Smooth muscle cell (in vitro differentiated cells): ENCODE measurements around the gene NHSL2. TPM values are rescaled to one million over a fixed set of nuclear protein-coding genes. Genes with fewer than 3 reads are reported as not detected.

Experiments
- DNase-seq: peaks from one replicate; lab custom pipeline; 2025; ENCODE audit not compliant: unreplicated experiment; lab: John Stamatoyannopoulos, UW
- H2AFZ ChIP-seq: fragments of 200-600 bp; sonication (generic); 2 replicates; pipeline ENCODE4 v1.6.0; 2016; ENCODE audit warnings: antibody characterized with exemption, low read depth, mild to moderate bottlenecking
- H3F3A ChIP-seq: fragments of 200-600 bp; sonication (generic); 2 replicates; pipeline ENCODE4 v1.6.0; 2017; ENCODE audit warnings: antibody characterized with exemption, low read depth
- H3K27ac ChIP-seq: fragments of 200-600 bp; sonication (generic); 2 replicates; pipeline ENCODE4 v1.5.1; 2016; ENCODE audit warnings: low read depth, mild to moderate bottlenecking
- H3K27me3 ChIP-seq: fragments of 200-600 bp; sonication (generic); 2 replicates; pipeline ENCODE4 v1.6.1; 2016; ENCODE audit warnings: low read depth, mild to moderate bottlenecking
- H3K36me3 ChIP-seq: fragments of 200-600 bp; sonication (generic); 2 replicates; pipeline ENCODE4 v1.5.1; 2016; ENCODE audit warnings: low read depth
- H3K4me1 ChIP-seq: fragments of 200-600 bp; sonication (generic); 2 replicates; pipeline ENCODE4 v1.5.1; 2016; ENCODE audit warnings: low read depth
- H3K4me2 ChIP-seq: fragments of 200-600 bp; sonication (generic); 2 replicates; pipeline ENCODE4 v1.6.0; 2016; ENCODE audit warnings: mild to moderate bottlenecking
- H3K4me3 ChIP-seq: fragments of 200-600 bp; sonication (generic); 2 replicates; pipeline ENCODE4 v1.5.1; 2016; ENCODE audit warnings: mild to moderate bottlenecking
- H3K79me2 ChIP-seq: fragments of 200-600 bp; sonication (generic); 2 replicates; pipeline ENCODE4 v1.6.0; 2016; ENCODE audit warnings: low read depth, mild to moderate bottlenecking
- H3K9ac ChIP-seq: fragments of 200-600 bp; sonication (generic); 2 replicates; pipeline ENCODE4 v1.6.0; 2016; ENCODE audit warnings: low read depth
- H3K9me3 ChIP-seq: fragments of 200-600 bp; sonication (generic); replicated peaks from 2 replicates; pipeline ENCODE4 v1.5.1; 2016; ENCODE audit warnings: low read depth
- H4K20me1 ChIP-seq: fragments of 200-600 bp; sonication (generic); 2 replicates; pipeline ENCODE4 v1.6.0; 2016; ENCODE audit warnings: low read depth
- CTCF ChIP-seq: fragments of 200-600 bp; sonication (generic); IDR thresholded peaks from 2 replicates; pipeline ENCODE4 v1.5.1; 2017; ENCODE audit warnings: borderline replicate concordance, mild to moderate bottlenecking, antibody characterized with exemption; ENCODE audit not compliant: insufficient read depth, poor library complexity, severe bottlenecking
- WGBS: methylation state at CpG from one replicate; pipeline ENCODE4 v1.1.7; 2016; ENCODE audit warnings: low lambda C conversion rate; 5-methylcytosine and 5-hydroxymethylcytosine counted together
- polyA plus RNA-seq: library from polyadenylated mRNA; unstranded; fragments of >200 nt; fragmentation: Nextera tagmentation; extraction: Ambion mirVana; gene quantifications from 2 replicates; pipeline ENCODE4 v1.2.1, GENCODE V29; 2016
- total RNA-seq: library from RNA; depleted of rRNA; stranded (reverse); fragments of >200 nt; gene quantifications from 2 replicates; pipeline ENCODE4 v1.2.3, GENCODE V29; 2014

Gene NHSL2
- total and polyA plus RNA-seq, 2 experiments from 2014 or later = 2.9 to 3.3 TPM

- Histone ChIP-seq H4K20me1 (no peaks in the 10 kb centered on the region), H3K4me2 (no peak overlapping the region), H3K9ac (no peak overlapping the region), H2AFZ (no peak overlapping the region), H3K9me3 (no peaks in the 10 kb centered on the region), H3K79me2 (no peaks in the 10 kb centered on the region), H3K36me3 (no peaks in the 10 kb centered on the region), H3K27me3 (no peaks in the 10 kb centered on the region), H3K4me3 (no peak overlapping the region), H3K27ac (peak overlapping the region; percentile 82), H3K4me1 (no peaks in the 10 kb centered on the region), H3F3A (no peaks in the 10 kb centered on the region)
- DNase-seq = no peak
- WGBS = 76% methylated on average over 6 of the region's 6 CpGs
- no peak for TF ChIP-seq CTCF
Measured at GRCh38 chrX:72122621-72123337, 212.1 kb downstream of the NHSL2 start.

DNA sequence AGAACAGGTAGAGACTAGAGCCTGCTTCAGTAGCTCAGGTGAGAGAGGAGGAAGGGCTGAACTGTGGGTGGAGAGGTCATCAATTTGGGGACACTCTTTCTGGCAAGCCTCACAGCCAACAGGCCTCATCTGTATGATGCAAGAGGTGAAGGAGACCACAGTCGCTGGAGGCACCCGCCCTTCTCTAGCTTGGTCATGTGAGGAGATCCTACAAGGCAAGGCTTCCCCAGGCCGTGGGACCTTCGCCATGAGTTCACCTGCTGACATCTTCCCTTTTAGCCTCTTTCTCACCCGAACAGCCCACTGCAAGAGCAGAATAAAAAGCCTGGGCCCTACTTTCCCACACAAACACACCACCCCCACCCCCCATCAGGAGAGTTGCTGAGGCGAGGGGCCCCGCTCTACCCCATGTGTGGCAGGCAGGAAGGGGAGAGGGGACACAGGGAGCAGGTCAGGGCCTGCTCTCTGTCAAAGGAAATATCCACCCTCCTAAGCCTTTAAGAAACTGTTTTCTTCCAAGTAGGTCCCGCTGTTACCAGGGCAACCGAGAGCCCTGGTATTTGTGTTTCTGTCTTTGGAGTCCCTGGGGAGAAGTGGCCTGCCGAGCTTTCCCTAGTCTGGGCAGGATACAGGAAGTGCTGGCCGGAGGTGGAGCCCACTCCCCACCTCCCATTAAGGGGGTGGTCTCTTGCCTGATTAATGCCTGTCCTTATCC is 213.0 kb downstream of the NHSL2 start:
- Histone ChIP-seq H3K4me3 (no peak overlapping the region), H3K9me3 (no peaks in the 10 kb centered on the region), H3K79me2 (no peaks in the 10 kb centered on the region), H3K36me3 (no peaks in the 10 kb centered on the region), H4K20me1 (no peaks in the 10 kb centered on the region), H2AFZ (no peak overlapping the region), H3K9ac (peak overlapping the region; percentile 40), H3K27ac (peak overlapping the region; percentile 82), H3K4me1 (no peaks in the 10 kb centered on the region), H3K27me3 (no peaks in the 10 kb centered on the region), H3K4me2 (peak overlapping the region; percentile 71), H3F3A (no peaks in the 10 kb centered on the region)
- DNase-seq = peak; percentile 4
- TF ChIP-seq CTCF = no peak
- WGBS = 45% methylated on average over 11 of the region's 11 CpGs

DNA sequence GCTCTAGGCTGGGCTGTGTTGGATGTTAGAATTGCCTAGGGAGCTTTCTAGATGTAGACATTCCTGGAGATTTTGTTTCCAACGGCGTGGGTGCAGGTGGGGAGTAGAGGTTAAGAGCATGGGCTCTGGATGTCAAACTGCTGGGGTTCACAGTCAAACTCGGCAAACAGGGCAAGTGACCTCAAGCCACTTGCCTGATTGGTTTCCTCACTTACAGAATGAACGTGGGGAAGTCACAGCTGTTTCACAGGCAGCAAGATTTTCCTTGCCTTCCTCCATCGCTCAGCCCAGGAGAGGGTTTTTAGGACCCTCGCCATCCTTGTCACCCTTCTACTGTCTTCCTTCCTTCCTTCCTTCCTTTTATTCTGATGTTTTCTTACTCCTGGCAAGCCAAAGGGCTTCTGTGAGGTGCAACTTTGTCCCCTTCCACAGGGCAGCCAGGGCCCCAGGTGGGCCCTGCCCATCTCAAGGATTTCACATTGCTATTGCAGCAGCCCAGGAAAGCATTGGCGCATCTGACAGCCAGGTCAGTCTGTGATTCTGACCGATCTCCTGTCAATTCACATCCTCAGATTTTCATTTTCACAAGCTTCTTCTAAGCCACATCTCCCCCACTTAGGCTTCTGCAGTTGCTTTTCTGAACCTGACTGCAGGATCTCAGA is 214.0 kb downstream of the NHSL2 start:
- Histone ChIP-seq H3K27ac (peak overlapping the region; percentile 82), H3K27me3 (no peaks in the 10 kb centered on the region)
- 59% methylated on average over 8 of the region's 8 CpGs for WGBS

More for the DNA sequence above, 214.0 kb downstream of the NHSL2 start:
- H3K79me2 ChIP-seq = no peaks in the 10 kb centered on the region
- H3K9me3 ChIP-seq = no peaks in the 10 kb centered on the region
- H3K9ac ChIP-seq = no peak overlapping the region
- no peak overlapping the region for H2AFZ ChIP-seq
- H3F3A ChIP-seq = no peaks in the 10 kb centered on the region
- H3K4me1 ChIP-seq = no peaks in the 10 kb centered on the region
- no peak overlapping the region for H3K4me2 ChIP-seq
- no peaks in the 10 kb centered on the region for H3K36me3 ChIP-seq
- no peak for TF ChIP-seq CTCF
- H3K4me3 ChIP-seq = no peak overlapping the region
- no peak for DNase-seq
- H4K20me1 ChIP-seq = no peaks in the 10 kb centered on the region
